ENCODE results near the gene CNN2. TPM values are rescaled to one million over a fixed set of nuclear protein-coding genes. Genes with fewer than 3 reads are reported as not detected.

The CNN2 gene
- total and polyA plus RNA-seq, 9 of the 15 experiments (the other 6 are each of a cell fraction or from before 2014, with no cell fraction given) = 12.1 to 174 (median 52.7) TPM

- TF ChIP-seq KLF6 (CRISPR knock-in tag; IDR thresholded peaks at IDR 0.05; ENCODE audit: borderline replicate concordance) = 0 out of 2 replicates have a peak, but pooled peaks have one; percentile 50
- peak; percentile 54 for TF ChIP-seq HMGN3 (IDR thresholded peaks at IDR 0.05; ENCODE audit: borderline replicate concordance, extremely low read depth, insufficient read length, low read depth, low read length)
- TF ChIP-seq RAD51 (IDR thresholded peaks at IDR 0.05; ENCODE audit: borderline replicate concordance, low read depth) = no peak
- TF ChIP-seq BRCA1 (IDR thresholded peaks at IDR 0.05) = no peak
- TF ChIP-seq BRCA1 (CRISPR knock-in tag; IDR thresholded peaks at IDR 0.05) = no peak
- no peak for TF ChIP-seq ZBTB1 (CRISPR knock-in tag; IDR thresholded peaks at IDR 0.05; ENCODE audit: borderline replicate concordance, low read depth)
- no peak for TF ChIP-seq HLTF (IDR thresholded peaks at IDR 0.05)
- no peak for TF ChIP-seq ZNF766 (CRISPR knock-in tag; conservative IDR thresholded peaks at IDR 0.05)
- TF ChIP-seq HSF4 (CRISPR knock-in tag; IDR thresholded peaks at IDR 0.05; ENCODE audit: borderline replicate concordance) = no peak
- TF ChIP-seq SIN3B (IDR thresholded peaks at IDR 0.05; ENCODE audit: low read depth) = peak; percentile 68
- no peak for TF ChIP-seq HBP1 (CRISPR knock-in tag; IDR thresholded peaks at IDR 0.05)
- no peak for TF ChIP-seq TAF1 (IDR thresholded peaks at IDR 0.05; ENCODE audit: control insufficient read depth, extremely low read depth, insufficient read depth, low read length, severe bottlenecking)
- no peak for TF ChIP-seq ZNF174 (CRISPR knock-in tag; IDR thresholded peaks at IDR 0.05)
- TF ChIP-seq HNRNPK (IDR thresholded peaks at IDR 0.05; ENCODE audit: low read depth, low read length, poor library complexity, severe bottlenecking) = no peak
- TF ChIP-seq HNRNPH1 (optimal IDR thresholded peaks at IDR 0.05; ENCODE audit: low read depth, low read length) = no peak
- no peak for TF ChIP-seq CEBPG (CRISPR knock-in tag; IDR thresholded peaks at IDR 0.05)
- TF ChIP-seq CEBPG (tag; conservative IDR thresholded peaks at IDR 0.05 in 1 of 2, IDR thresholded peaks at IDR 0.05 in 1 of 2) = no peak
- TF ChIP-seq XRCC5 (IDR thresholded peaks at IDR 0.05; ENCODE audit: low read depth, low read length) = peak; percentile 43; the same call in 1 of the 2 replicates
- TF ChIP-seq SOX6 (IDR thresholded peaks at IDR 0.05) = peak; percentile 30; the same call in 1 of the 2 replicates
- peak; percentile 62; the same call in 1 of the 2 replicates for TF ChIP-seq ZNF263 (CRISPR knock-in tag; IDR thresholded peaks at IDR 0.05; ENCODE audit: borderline replicate concordance)
- TF ChIP-seq MAFF (IDR thresholded peaks at IDR 0.05; ENCODE audit: low read length) = no peak
- TF ChIP-seq MTF1 (CRISPR knock-in tag; IDR thresholded peaks at IDR 0.05; ENCODE audit: borderline replicate concordance) = no peak
- TF ChIP-seq ZNF121 (CRISPR knock-in tag; conservative IDR thresholded peaks at IDR 0.05) = no peak
- no peak for TF ChIP-seq PREB (CRISPR knock-in tag; IDR thresholded peaks at IDR 0.05)
- no peak; a peak in 1 of 4 replicates for TF ChIP-seq HDAC1 (IDR thresholded peaks at IDR 0.05)
- TF ChIP-seq BRF2 (IDR thresholded peaks at IDR 0.05; ENCODE audit: borderline replicate concordance, insufficient read depth, insufficient read length) = no peak
- 0 out of 2 replicates have a peak, but pooled peaks have one; percentile 20 for TF ChIP-seq ZNF764 (CRISPR knock-in tag; IDR thresholded peaks at IDR 0.05; ENCODE audit: low read depth)
These were observed 43.7 kb upstream of the CNN2 start (continued) for GRCh38 chr19:982567-983170.
